WTC11 (cell line): ENCODE measurements around the gene PRXL2A. TPM values are rescaled to one million over a fixed set of nuclear protein-coding genes. Genes with fewer than 3 reads are reported as not detected.

Source experiments
- ATAC-seq: fragments of 200-7000 bp; cut with Tn5 transposase; 2 replicates; pipeline ENCODE4 v1.10.0; 2021; ENCODE audit warnings: mild to moderate bottlenecking, moderate library complexity
- CTCF ChIA-PET: fragments of 300-600 bp; sonication (Branson Sonifier 250); formaldehyde crosslinking; loops from one replicate; lab custom pipeline; 2021; ENCODE audit warnings: antibody characterized with exemption; lab: Charles Lee
- POLR2A ChIA-PET: fragments of 350-600 bp; sonication (Branson Sonifier 250); formaldehyde crosslinking; loops from one replicate; lab custom pipeline; 2021; ENCODE audit warnings: antibody characterized with exemption; lab: Charles Lee
- DNase-seq: peaks from one replicate; pipeline ENCODE4 v3.0.0; 2021; ENCODE audit warnings: low spot score
- H3K27ac Mint-ChIP-seq: 2 replicates; pipeline ENCODE4 v1.8.0; 2021; ENCODE audit warnings: mixed read lengths
- H3K27me3 Mint-ChIP-seq: 2 replicates; pipeline ENCODE4 v1.8.0; 2021; ENCODE audit warnings: low read depth, mild to moderate bottlenecking, moderate library complexity, mixed read lengths
- H3K36me3 Mint-ChIP-seq: 2 replicates; pipeline ENCODE4 v1.8.0; 2021; ENCODE audit warnings: mixed read lengths
- H3K4me1 Mint-ChIP-seq: 2 replicates; pipeline ENCODE4 v1.8.0; 2022; ENCODE audit warnings: mixed read lengths
- H3K4me3 Mint-ChIP-seq: 2 replicates; pipeline ENCODE4 v1.8.0; 2021; ENCODE audit warnings: mild to moderate bottlenecking, moderate library complexity, mixed read lengths
- H3K9me3 Mint-ChIP-seq: 2 replicates; pipeline ENCODE4 v1.8.0; 2021; ENCODE audit warnings: mixed read lengths
- AFF4 ChIP-seq: sonication (generic); formaldehyde crosslinking; IDR thresholded peaks from 2 replicates; pipeline ENCODE4 v1.8.1; 2023; ENCODE audit warnings: mild to moderate bottlenecking, missing genetic modification reagents, borderline replicate concordance
- CBFB ChIP-seq: sonication (generic); formaldehyde crosslinking; IDR thresholded peaks from 2 replicates; pipeline ENCODE4 v1.8.1; 2022; ENCODE audit warnings: mild to moderate bottlenecking, low read depth, missing genetic modification reagents
- CREM ChIP-seq: sonication (generic); formaldehyde crosslinking; IDR thresholded peaks from 2 replicates; pipeline ENCODE4 v1.8.1; 2022; ENCODE audit warnings: mild to moderate bottlenecking, missing genetic modification reagents, moderate library complexity
- E2F4 ChIP-seq: sonication (generic); formaldehyde crosslinking; IDR thresholded peaks from 2 replicates; pipeline ENCODE4 v1.8.1; 2022; ENCODE audit warnings: low read depth, mild to moderate bottlenecking, moderate library complexity, missing genetic modification reagents, borderline replicate concordance
- EMX1 ChIP-seq: fragments of 250-450 bp; sonication (Bioruptor Pico); IDR thresholded peaks from 2 replicates; pipeline ENCODE4 v1.8.0; 2021; ENCODE audit warnings: mild to moderate bottlenecking
- FOXP1 ChIP-seq: sonication (generic); formaldehyde crosslinking; IDR thresholded peaks from 2 replicates; pipeline ENCODE4 v1.8.0; 2022; ENCODE audit warnings: missing genetic modification reagents, mild to moderate bottlenecking, moderate library complexity, borderline replicate concordance
- GTF2I ChIP-seq: fragments of 250-450 bp; sonication (Bioruptor Pico); conservative IDR thresholded peaks from 2 replicates; pipeline ENCODE4 v1.4.0; 2021; ENCODE audit warnings: mild to moderate bottlenecking
- IRF1 ChIP-seq: sonication (generic); formaldehyde crosslinking; IDR thresholded peaks from 2 replicates; pipeline ENCODE4 v1.8.0; 2023; ENCODE audit warnings: missing genetic modification reagents
- IRF2 ChIP-seq: sonication (generic); formaldehyde crosslinking; IDR thresholded peaks from 2 replicates; pipeline ENCODE4 v1.8.0; 2022; ENCODE audit warnings: low read depth, missing genetic modification reagents, borderline replicate concordance
- MXD4 ChIP-seq: fragments of 250-450 bp; sonication (Bioruptor Pico); IDR thresholded peaks from 2 replicates; pipeline ENCODE4 v1.8.0; 2021; ENCODE audit warnings: mild to moderate bottlenecking, moderate library complexity, borderline replicate concordance
- NFATC4 ChIP-seq: fragments of 250-450 bp; sonication (Bioruptor Pico); IDR thresholded peaks from 2 replicates; pipeline ENCODE4 v1.9.0; 2021; ENCODE audit warnings: mild to moderate bottlenecking
- NFYB ChIP-seq: sonication (generic); formaldehyde crosslinking; conservative IDR thresholded peaks from 2 replicates; pipeline ENCODE4 v1.8.0; 2022; ENCODE audit warnings: low read depth, missing genetic modification reagents
- NR1H2 ChIP-seq: sonication (generic); formaldehyde crosslinking; IDR thresholded peaks from 2 replicates; pipeline ENCODE4 v1.9.0; 2021; ENCODE audit warnings: mild to moderate bottlenecking, moderate library complexity, missing genetic modification reagents
- NR3C1 ChIP-seq: sonication (generic); formaldehyde crosslinking; conservative IDR thresholded peaks from 2 replicates; pipeline ENCODE4 v1.8.1; 2023; ENCODE audit warnings: low read depth, mild to moderate bottlenecking, missing genetic modification reagents
- PRDM15 ChIP-seq: sonication (generic); formaldehyde crosslinking; IDR thresholded peaks from 2 replicates; pipeline ENCODE4 v1.8.0; 2022; ENCODE audit warnings: missing genetic modification reagents
- PRRX2 ChIP-seq: fragments of 250-450 bp; sonication (Bioruptor Pico); IDR thresholded peaks from 2 replicates; pipeline ENCODE4 v1.8.0; 2021; ENCODE audit warnings: mild to moderate bottlenecking
- SMAD3 ChIP-seq: sonication (generic); formaldehyde crosslinking; IDR thresholded peaks from 2 replicates; pipeline ENCODE4 v1.8.0; 2022; ENCODE audit warnings: missing genetic modification reagents, mild to moderate bottlenecking, borderline replicate concordance
- SOX15 ChIP-seq: fragments of 250-450 bp; sonication (Bioruptor Pico); IDR thresholded peaks from 2 replicates; pipeline ENCODE4 v1.9.0; 2021; ENCODE audit warnings: mild to moderate bottlenecking
- ZNF263 ChIP-seq: sonication (generic); formaldehyde crosslinking; IDR thresholded peaks from 2 replicates; pipeline ENCODE4 v1.8.1; 2022; ENCODE audit warnings: low read depth, mild to moderate bottlenecking, moderate library complexity, missing genetic modification reagents
- ZSCAN18 ChIP-seq: fragments of 250-450 bp; sonication (Bioruptor Pico); IDR thresholded peaks from 2 replicates; pipeline ENCODE4 v2.1.2; 2022; ENCODE audit warnings: mild to moderate bottlenecking, moderate library complexity
- total RNA-seq: library from RNA; stranded (reverse); gene quantifications from 3 replicates; pipeline ENCODE4 v1.2.3, GENCODE V29; 2021

The PRXL2A gene
- total RNA-seq, 1 experiment from 2014 or later, result 46.6 TPM

- no peak for DNase-seq
- Mint-ChIP-seq H3K4me3 (no peak overlapping the region), H3K27ac (no peak overlapping the region), H3K36me3 (no peaks in the 10 kb centered on the region), H3K9me3 (no peaks in the 10 kb centered on the region), H3K27me3 (no peaks in the 10 kb centered on the region), H3K4me1 (peaks cover 5% of the 10 kb centered on the region; the same call in 1 of the 2 replicates)
- ChIA-PET POLR2A (interaction anchor here (0.6 kb wide), 1 partner anchor 207 kb away, joined by 3 read pairs; no protein-coding TSS in a partner anchor), CTCF (interaction anchor here (0.6 to 4.5 kb wide), 5 partner anchors 17 to 125 kb away, joined by 3 to 42 read pairs (median 6); no protein-coding TSS in a partner anchor)
- no peak for ATAC-seq
- TF ChIP-seq E2F4 (no peak), NR1H2 (CRISPR knock-in tag) (no peak), NFYB (CRISPR knock-in tag) (no peak), ZNF263 (CRISPR knock-in tag) (no peak), MXD4 (no peak), CREM (CRISPR knock-in tag) (no peak), IRF2 (CRISPR knock-in tag) (no peak), ZSCAN18 (no peak), IRF1 (CRISPR knock-in tag) (no peak), FOXP1 (CRISPR knock-in tag) (no peak), SMAD3 (CRISPR knock-in tag) (no peak), PRRX2 (CRISPR knock-in tag) (no peak), AFF4 (CRISPR knock-in tag) (no peak), PRDM15 (CRISPR knock-in tag) (no peak), CBFB (CRISPR knock-in tag) (no peak), NR3C1 (CRISPR knock-in tag) (no peak), SOX15 (CRISPR knock-in tag) (no peak), EMX1 (CRISPR knock-in tag) (no peak), NFATC4 (CRISPR knock-in tag) (no peak), GTF2I (CRISPR knock-in tag) (no peak)
These were observed 28.6 kb upstream of the PRXL2A start for GRCh38 chr10:80379701-80380100.
